Measurements from ENCODE around the gene MTMR12.

- TF ChIP-seq EZH2 (IDR thresholded peaks at IDR 0.05; ENCODE audit: insufficient read depth, poor library complexity, severe bottlenecking), result no peak
- TF ChIP-seq EZH2phosphoT487 (IDR thresholded peaks at IDR 0.05; ENCODE audit: insufficient read depth, low read depth), result no peak
These were observed 33.0 kb downstream of the MTMR12 start for GRCh38 chr5:32279786-32280185.

All from GM23248 (cell line).